Dendritic cell treated with granulocyte-macrophage colony-stimulating factor and Interleukin-4, amounts not matched to agents 40 ng/mL and 50 ng/mL, for 4 days (primary cell): ENCODE results near the gene SOAT2.

Experiments
- H3K27ac Mint-ChIP-seq: one replicate; pipeline ENCODE4 v1.8.0; 2022; ENCODE audit warnings: mild to moderate bottlenecking, mixed read lengths
- H3K27me3 Mint-ChIP-seq: one replicate; pipeline ENCODE4 v1.8.0; 2022; ENCODE audit warnings: mild to moderate bottlenecking, mixed read lengths
- H3K36me3 Mint-ChIP-seq: one replicate; pipeline ENCODE4 v1.8.0; 2022; ENCODE audit warnings: low read depth, mixed read lengths
- H3K4me1 Mint-ChIP-seq: one replicate; pipeline ENCODE4 v1.8.0; 2022; ENCODE audit warnings: low read depth, mixed read lengths
- H3K4me3 Mint-ChIP-seq: one replicate; pipeline ENCODE4 v1.8.0; 2022; ENCODE audit warnings: mild to moderate bottlenecking, moderate library complexity, mixed read lengths
- H3K9me3 Mint-ChIP-seq: one replicate; pipeline ENCODE4 v1.8.0; 2022; ENCODE audit warnings: mixed read lengths
- intact Hi-C: fragments of 100-400 bp; cut with micrococcal nuclease; formaldehyde crosslinking; loops from one replicate; pipeline ENCODE4 v1.15.0; 2022

SOAT2 gene

DNA sequence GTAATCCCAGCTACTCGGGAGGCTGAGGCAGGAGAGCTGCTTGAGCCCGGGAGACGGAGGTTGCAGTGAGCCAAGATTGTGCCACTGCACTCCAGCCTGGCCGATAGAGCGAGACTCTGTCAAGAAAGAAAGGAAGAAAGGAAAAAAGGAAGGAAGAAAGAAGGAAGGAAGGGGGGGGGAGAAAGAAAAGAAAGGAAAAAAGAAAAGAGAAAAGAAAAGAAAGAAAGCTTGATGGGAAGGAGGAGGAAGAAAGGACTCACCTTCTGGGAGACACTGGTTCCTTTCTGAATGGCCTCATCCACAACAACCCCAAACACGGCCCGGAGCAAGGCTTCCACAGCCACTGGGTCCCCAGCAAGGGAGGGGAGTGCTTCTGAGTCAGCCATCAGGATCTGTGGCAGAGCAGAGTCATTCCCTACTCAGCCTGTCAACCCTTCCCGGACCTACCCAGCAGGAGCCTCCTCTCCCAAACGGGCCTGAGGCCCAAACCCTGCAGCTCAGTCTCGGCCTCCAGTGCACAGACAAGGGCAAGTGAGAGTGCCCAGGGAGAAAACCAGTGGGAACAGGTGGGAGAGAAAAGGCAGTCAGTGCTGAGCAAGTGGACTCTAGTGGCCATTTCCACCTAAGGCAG lies 69.9 kb downstream of the SOAT2 start:
- peaks cover 39% of the 10 kb centered on the region for H3K36me3 Mint-ChIP-seq
- peaks cover 16% of the 10 kb centered on the region for H3K4me1 Mint-ChIP-seq
- H3K4me3 Mint-ChIP-seq, result no peak overlapping the region
- H3K27me3 Mint-ChIP-seq, result no peaks in the 10 kb centered on the region
- no peaks in the 10 kb centered on the region for H3K9me3 Mint-ChIP-seq
- intact Hi-C loops, result no loop called here
- no peak overlapping the region for H3K27ac Mint-ChIP-seq
